ENCODE measurements around the gene ALDH1L1.

The ALDH1L1 gene

DNA sequence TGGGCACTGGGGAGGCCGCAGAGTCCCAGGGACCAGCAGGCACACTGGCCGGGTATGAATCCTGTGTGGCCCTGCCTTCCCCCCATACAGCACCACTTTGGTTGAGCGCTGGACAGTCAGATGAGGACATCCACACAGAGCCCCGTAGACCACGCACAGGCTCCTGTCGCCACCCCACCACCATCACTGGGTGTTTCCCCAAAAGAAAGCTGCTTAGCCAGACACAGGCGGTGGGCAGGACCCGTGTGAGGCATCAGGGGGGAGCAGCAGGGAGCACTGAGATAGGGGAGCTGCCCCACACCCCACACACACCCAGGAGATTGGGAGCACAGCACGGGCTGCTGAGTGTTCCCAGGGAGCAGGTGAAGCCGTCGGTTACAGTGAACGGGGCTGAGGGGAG lies 54.1 kb downstream of the ALDH1L1 start:
- DNase-seq, result no peak
- H3K27me3 ChIP-seq (replicated peaks), result no peaks in the 10 kb centered on the region
- H3K36me3 ChIP-seq (replicated peaks), result no peaks in the 10 kb centered on the region
- in situ Hi-C loops (cut with HindIII; ENCODE audit: low pct_ligation_motif_present, low sequenced_read_pairs), result no loop called here
- no peak overlapping the region for H3K27ac ChIP-seq
- no peak overlapping the region for H3K4me3 ChIP-seq (ENCODE audit: low read depth, low read length)
- TF ChIP-seq CTCF (IDR thresholded peaks at IDR 0.05; ENCODE audit: low read depth, low read length, missing control alignments), result no peak

GRCh38 chr3:126125781-126126251 lies 54.6 kb downstream of the ALDH1L1 start:
- Histone ChIP-seq H3K27ac (no peak overlapping the region), H3K27me3 (replicated peaks) (no peaks in the 10 kb centered on the region), H3K36me3 (replicated peaks) (no peaks in the 10 kb centered on the region), H3K4me3 (ENCODE audit: low read depth, low read length) (no peak overlapping the region)
- in situ Hi-C loops (cut with HindIII; ENCODE audit: low pct_ligation_motif_present, low sequenced_read_pairs), result no loop called here
- no peak for DNase-seq
- no peak for TF ChIP-seq CTCF (IDR thresholded peaks at IDR 0.05; ENCODE audit: low read depth, low read length, missing control alignments)

DNA sequence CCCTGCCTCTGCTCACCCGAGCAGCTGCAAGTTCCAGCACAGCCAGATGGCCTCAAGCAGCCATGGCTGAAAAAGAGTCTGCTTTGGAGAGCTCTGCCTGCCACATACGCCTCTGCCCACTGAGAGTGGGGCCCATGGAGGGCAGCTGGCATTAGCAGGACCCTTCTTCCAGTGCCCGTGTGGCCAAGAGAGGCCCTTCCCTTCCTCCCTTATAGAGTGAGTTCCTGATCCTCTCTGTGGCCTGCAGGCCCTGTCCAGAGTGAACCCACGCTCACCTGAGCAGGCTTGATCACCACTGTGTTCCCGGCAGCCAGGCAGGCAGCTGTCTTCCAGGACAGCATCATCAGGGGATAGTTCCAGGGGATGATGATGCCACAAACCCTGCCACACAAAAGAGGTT lies 55.0 kb downstream of the ALDH1L1 start:
- Histone ChIP-seq H3K4me3 (ENCODE audit: low read depth, low read length) (no peak overlapping the region), H3K36me3 (replicated peaks) (no peaks in the 10 kb centered on the region), H3K27ac (no peak overlapping the region), H3K27me3 (replicated peaks) (no peaks in the 10 kb centered on the region)
- DNase-seq, result no peak
- no peak for TF ChIP-seq CTCF (IDR thresholded peaks at IDR 0.05; ENCODE audit: low read depth, low read length, missing control alignments)
- in situ Hi-C loops (cut with HindIII; ENCODE audit: low pct_ligation_motif_present, low sequenced_read_pairs), result no loop called here

DNA sequence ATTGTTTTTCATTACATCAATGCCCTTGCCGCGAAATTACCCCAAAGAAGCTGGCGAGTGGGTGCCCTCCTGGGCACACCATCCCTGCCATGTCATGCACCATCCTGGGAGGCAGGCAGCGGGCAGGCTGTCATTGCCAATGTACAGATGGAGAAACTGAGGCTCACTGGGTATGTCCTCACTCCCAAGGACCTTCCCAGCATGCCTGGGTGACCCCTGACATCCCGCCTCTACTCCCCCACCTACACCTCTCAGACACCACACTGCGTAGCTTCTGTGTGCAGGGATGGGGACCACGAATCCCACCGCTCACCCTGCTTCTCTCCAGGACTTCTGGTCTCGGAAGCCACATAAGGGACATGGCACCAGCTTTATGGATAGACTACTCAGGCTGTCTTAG lies 55.5 kb downstream of the ALDH1L1 start:
- TF ChIP-seq CTCF (IDR thresholded peaks at IDR 0.05; ENCODE audit: low read depth, low read length, missing control alignments), result no peak
- in situ Hi-C loops (cut with HindIII; ENCODE audit: low pct_ligation_motif_present, low sequenced_read_pairs), result no loop called here
- no peaks in the 10 kb centered on the region for H3K27me3 ChIP-seq (replicated peaks)
- H3K27ac ChIP-seq, result no peak overlapping the region
- H3K4me3 ChIP-seq (ENCODE audit: low read depth, low read length), result no peak overlapping the region
- no peaks in the 10 kb centered on the region for H3K36me3 ChIP-seq (replicated peaks)
- DNase-seq, result no peak

DNA sequence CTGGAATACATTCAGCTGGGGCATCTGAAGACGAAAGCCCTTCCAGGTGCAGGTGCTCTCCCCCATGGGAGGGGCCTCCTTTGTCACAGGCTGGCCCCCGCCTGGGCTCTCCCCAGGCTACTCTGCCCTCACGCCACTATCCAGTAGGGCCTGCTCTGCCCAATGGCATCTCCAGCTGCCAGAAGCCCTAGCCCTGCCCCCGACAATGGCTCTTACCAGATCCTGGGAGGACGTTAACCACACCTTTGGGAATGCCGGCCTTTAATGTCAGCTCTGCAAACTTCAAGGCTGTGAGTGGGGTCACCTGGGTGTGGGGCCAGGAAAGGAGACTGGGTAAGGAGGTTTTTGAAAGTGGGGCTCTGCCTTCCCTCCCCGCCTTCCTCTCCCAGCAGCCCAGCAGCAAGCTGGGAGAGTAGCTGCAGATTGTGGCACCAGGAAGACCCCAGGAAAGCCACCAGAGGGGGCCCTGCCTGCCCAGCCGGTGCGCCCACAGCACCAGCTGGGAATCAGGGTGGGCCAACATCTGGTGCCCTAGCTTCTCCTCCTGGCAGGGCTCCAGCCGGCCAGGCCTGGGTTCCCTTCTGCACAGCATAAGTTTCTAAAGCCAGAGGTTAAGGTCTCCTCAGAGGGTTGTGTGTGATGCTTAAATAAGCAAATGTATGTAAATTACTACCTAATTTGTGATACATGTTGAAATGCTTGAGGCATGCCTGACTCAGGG lies 56.1 kb downstream of the ALDH1L1 start:
- DNase-seq, result no peak
- no peak overlapping the region for H3K4me3 ChIP-seq (ENCODE audit: low read depth, low read length)
- H3K27me3 ChIP-seq (replicated peaks), result no peaks in the 10 kb centered on the region
- no peak overlapping the region for H3K27ac ChIP-seq
- in situ Hi-C loops (cut with HindIII; ENCODE audit: low pct_ligation_motif_present, low sequenced_read_pairs), result no loop called here
- TF ChIP-seq CTCF (IDR thresholded peaks at IDR 0.05; ENCODE audit: low read depth, low read length, missing control alignments), result no peak
- no peaks in the 10 kb centered on the region for H3K36me3 ChIP-seq (replicated peaks)

DNA sequence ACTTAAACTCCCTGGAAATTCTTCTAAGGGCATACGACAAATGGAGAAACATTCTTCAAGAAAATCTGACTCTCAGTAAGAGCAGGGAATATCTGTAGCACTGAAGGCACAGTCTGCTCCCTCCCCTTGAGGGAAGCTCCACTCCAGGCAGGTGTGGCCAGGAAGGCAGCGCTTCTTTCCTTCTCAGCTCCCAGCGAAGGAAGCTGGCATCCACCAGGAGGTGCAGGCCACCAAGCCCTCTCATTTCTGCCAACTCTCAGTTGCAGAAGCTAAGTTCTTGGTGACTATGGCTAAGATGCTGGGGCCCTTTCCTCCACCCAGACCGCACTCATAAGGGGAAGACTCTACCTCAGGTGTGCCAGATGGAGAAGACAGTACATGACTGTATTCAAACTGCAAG lies 58.8 kb downstream of the ALDH1L1 start:
- Histone ChIP-seq H3K36me3 (replicated peaks) (no peaks in the 10 kb centered on the region), H3K27me3 (replicated peaks) (no peaks in the 10 kb centered on the region), H3K4me3 (ENCODE audit: low read depth, low read length) (no peak overlapping the region), H3K27ac (no peak overlapping the region)
- in situ Hi-C loops (cut with HindIII; ENCODE audit: low pct_ligation_motif_present, low sequenced_read_pairs), result no loop called here
- no peak for DNase-seq
- TF ChIP-seq CTCF (IDR thresholded peaks at IDR 0.05; ENCODE audit: low read depth, low read length, missing control alignments), result no peak

Measured in brain microvascular endothelial cell (primary cell).